ENCODE results near the gene FNDC7.
"Not testable (repeated sequence)": the region's sequence is repeated elsewhere in the genome, so short reads cannot be mapped to it uniquely, and the experiment has no call there.

DNA sequence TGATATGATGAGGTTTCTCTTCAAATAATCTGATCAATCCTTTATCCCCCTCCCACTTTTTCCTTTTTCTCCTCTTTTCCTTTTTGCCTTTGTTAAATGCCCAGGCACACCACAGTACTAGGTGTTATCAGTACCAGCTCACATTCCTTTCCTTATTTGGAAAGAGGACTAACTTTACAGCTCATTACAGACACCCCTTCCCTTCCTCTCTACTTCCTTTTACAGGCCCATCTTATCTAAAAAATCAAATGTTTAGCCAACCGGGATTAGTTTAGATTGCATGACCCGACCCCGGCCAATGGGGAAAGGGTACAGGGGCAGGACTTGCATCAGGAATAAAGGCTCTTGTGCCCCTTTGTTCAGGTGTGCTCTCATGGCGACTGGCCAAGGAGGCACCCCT lies 31.0 kb upstream of the FNDC7 start:
- TF ChIP-seq, protein P1, sequence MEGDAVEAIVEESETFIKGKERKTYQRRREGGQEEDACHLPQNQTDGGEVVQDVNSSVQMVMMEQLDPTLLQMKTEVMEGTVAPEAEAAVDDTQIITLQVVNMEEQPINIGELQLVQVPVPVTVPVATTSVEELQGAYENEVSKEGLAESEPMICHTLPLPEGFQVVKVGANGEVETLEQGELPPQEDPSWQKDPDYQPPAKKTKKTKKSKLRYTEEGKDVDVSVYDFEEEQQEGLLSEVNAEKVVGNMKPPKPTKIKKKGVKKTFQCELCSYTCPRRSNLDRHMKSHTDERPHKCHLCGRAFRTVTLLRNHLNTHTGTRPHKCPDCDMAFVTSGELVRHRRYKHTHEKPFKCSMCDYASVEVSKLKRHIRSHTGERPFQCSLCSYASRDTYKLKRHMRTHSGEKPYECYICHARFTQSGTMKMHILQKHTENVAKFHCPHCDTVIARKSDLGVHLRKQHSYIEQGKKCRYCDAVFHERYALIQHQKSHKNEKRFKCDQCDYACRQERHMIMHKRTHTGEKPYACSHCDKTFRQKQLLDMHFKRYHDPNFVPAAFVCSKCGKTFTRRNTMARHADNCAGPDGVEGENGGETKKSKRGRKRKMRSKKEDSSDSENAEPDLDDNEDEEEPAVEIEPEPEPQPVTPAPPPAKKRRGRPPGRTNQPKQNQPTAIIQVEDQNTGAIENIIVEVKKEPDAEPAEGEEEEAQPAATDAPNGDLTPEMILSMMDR (IDR thresholded peaks at IDR 0.05), result not testable (repeated sequence)
- TF ChIP-seq EP300 (IDR thresholded peaks at IDR 0.05), result not testable (repeated sequence)
